ENCODE measurements around the gene GTF2H2C. TPM values are rescaled to one million over a fixed set of nuclear protein-coding genes. Genes with fewer than 3 reads are reported as not detected.
"Not testable (repeated sequence)": the region's sequence is repeated elsewhere in the genome, so short reads cannot be mapped to it uniquely, and the experiment has no call there.

GTF2H2C gene
- total and polyA plus RNA-seq, 8 donors, result 9.4 to 15.6 (median 13.3) TPM

- intact Hi-C loops (cut with DNase I), result not testable (repeated sequence)
These were observed 36.3 kb downstream of the GTF2H2C start for GRCh38 chr5:69596114-69596840.

GRCh38 chr5:69601947-69602346, 42.0 kb downstream of the GTF2H2C start:
- H3K9me3 ChIP-seq; H3K36me3 ChIP-seq; H3K4me3 ChIP-seq; DNase-seq; H3K27ac ChIP-seq; intact Hi-C loops (cut with DNase I); H3K4me1 ChIP-seq; FAIRE-seq; H3K27me3 ChIP-seq: not testable (repeated sequence)
- ATAC-seq, result peak in 1 of 4 donors; percentile 46
- WGBS, 2 donors, result no CpG with 5 or more reads among the region's 6 CpGs

More at GRCh38 chr5:69596114-69596840, 36.3 kb downstream of the GTF2H2C start:
- ATAC-seq, result peak in 2 of 4 donors; percentile 74 to 79
- 89 to 93% methylated on average over 1 of the region's 7 CpGs for WGBS, 2 donors
- not testable (repeated sequence) for H3K4me1 ChIP-seq, H3K27me3 ChIP-seq, H3K9me3 ChIP-seq, FAIRE-seq, DNase-seq, H3K27ac ChIP-seq, H3K4me3 ChIP-seq, H3K36me3 ChIP-seq

- FAIRE-seq; H3K9me3 ChIP-seq; H3K4me1 ChIP-seq; H3K4me3 ChIP-seq; H3K27me3 ChIP-seq; intact Hi-C loops (cut with DNase I); DNase-seq; H3K27ac ChIP-seq; H3K36me3 ChIP-seq: not testable (repeated sequence)
- ATAC-seq, result peak in 2 of 4 donors; percentile 64 to 73
- 82 to 91% methylated on average over 3 of the region's 6 CpGs for WGBS, 2 donors
These were observed 46.8 kb downstream of the GTF2H2C start for GRCh38 chr5:69606839-69607238.

GRCh38 chr5:69607750-69608149, 47.8 kb downstream of the GTF2H2C start:
- H3K9me3 ChIP-seq; ATAC-seq; DNase-seq; H3K4me1 ChIP-seq; H3K4me3 ChIP-seq; H3K27me3 ChIP-seq; FAIRE-seq; H3K27ac ChIP-seq; intact Hi-C loops (cut with DNase I); H3K36me3 ChIP-seq: not testable (repeated sequence)
- WGBS, 2 donors, result no CpG with 5 or more reads among the region's 1 CpG

GRCh38 chr5:69608861-69609496, 49.0 kb downstream of the GTF2H2C start:
- H3K9me3 ChIP-seq; FAIRE-seq; H3K36me3 ChIP-seq; H3K27me3 ChIP-seq; H3K27ac ChIP-seq; H3K4me3 ChIP-seq; intact Hi-C loops (cut with DNase I); DNase-seq; H3K4me1 ChIP-seq: not testable (repeated sequence)
- peak in 3 of 4 donors; percentile 34 to 69 (median 63) for ATAC-seq
- no CpG with 5 or more reads among the region's 6 CpGs for WGBS, 2 donors

GRCh38 chr5:69614843-69615242, 54.9 kb downstream of the GTF2H2C start:
- intact Hi-C loops (cut with DNase I); FAIRE-seq: not testable (repeated sequence)

GRCh38 chr5:69631879-69632278, 71.9 kb downstream of the GTF2H2C start:
- H3K27me3 ChIP-seq; ATAC-seq; intact Hi-C loops (cut with DNase I); H3K27ac ChIP-seq; H3K4me3 ChIP-seq; H3K9me3 ChIP-seq; H3K36me3 ChIP-seq; FAIRE-seq; H3K4me1 ChIP-seq: not testable (repeated sequence)
- 95 to 96% methylated on average over 6 to 7 of the region's 9 CpGs for WGBS, 2 donors
- peak in 3 of 6 donors; percentile 3 to 40 (median 36) for DNase-seq

More at GRCh38 chr5:69614843-69615242, 54.9 kb downstream of the GTF2H2C start:
- not testable (repeated sequence) for H3K27me3 ChIP-seq, H3K27ac ChIP-seq, ATAC-seq, DNase-seq, H3K4me3 ChIP-seq, H3K4me1 ChIP-seq, H3K9me3 ChIP-seq, H3K36me3 ChIP-seq
- WGBS, 2 donors, result no CpG with 5 or more reads among the region's 7 CpGs

Other genes starting within 250 kb of the GTF2H2C start
- 10 to 100 TPM in 1 of 6 donors, 1 to 10 TPM in 5; 4.2 to 10.9 (median 6.3) TPM for gene CCDC125, start 227.4 kb upstream of the GTF2H2C start, total RNA-seq
- 1 to 10 TPM; 3.2 to 3.4 TPM for gene CCDC125, start 227.4 kb upstream of the GTF2H2C start, polyA plus RNA-seq
- gene AK6, start 190.7 kb upstream of the GTF2H2C start, total RNA-seq, result 10 to 100 TPM in 4 of 6 donors, 1 to 10 TPM in 2; 8.4 to 16.3 (median 13.0) TPM
- 10 to 100 TPM; 27.3 to 28.5 TPM for gene AK6, start 190.7 kb upstream of the GTF2H2C start, polyA plus RNA-seq
- 10 to 100 TPM; 15.6 to 28.9 (median 24.0) TPM for gene TAF9, start 190.7 kb upstream of the GTF2H2C start, total RNA-seq
- gene TAF9, start 190.7 kb upstream of the GTF2H2C start, polyA plus RNA-seq, result 10 to 100 TPM; 25.2 to 34.8 TPM
- 10 to 100 TPM in 5 of 6 donors, 1 to 10 TPM in 1; 8.0 to 15.3 (median 11.3) TPM for gene RAD17, start 190.4 kb upstream of the GTF2H2C start, total RNA-seq
- 10 to 100 TPM in 1 of 2 donors, 1 to 10 TPM in 1; 9.5 to 16.8 TPM for gene RAD17, start 190.4 kb upstream of the GTF2H2C start, polyA plus RNA-seq
- gene MARVELD2, start 145.1 kb upstream of the GTF2H2C start, total RNA-seq, result 10 to 100 TPM; 15.5 to 34.7 (median 21.0) TPM
- gene MARVELD2, start 145.1 kb upstream of the GTF2H2C start, polyA plus RNA-seq, result 1 to 10 TPM; 4.0 to 5.6 TPM
- 100 to 1,000 TPM in 1 of 6 donors, 10 to 100 TPM in 5; 38.5 to 107 (median 44.7) TPM for gene OCLN, start 67.4 kb upstream of the GTF2H2C start, total RNA-seq
- 10 to 100 TPM; 10.9 to 12.9 TPM for gene OCLN, start 67.4 kb upstream of the GTF2H2C start, polyA plus RNA-seq